ENCODE data around the gene DBNL.

The DBNL gene

GRCh38 chr7:44063894-44064651 is 19.6 kb downstream of the DBNL start:
- TF ChIP-seq, protein P1, sequence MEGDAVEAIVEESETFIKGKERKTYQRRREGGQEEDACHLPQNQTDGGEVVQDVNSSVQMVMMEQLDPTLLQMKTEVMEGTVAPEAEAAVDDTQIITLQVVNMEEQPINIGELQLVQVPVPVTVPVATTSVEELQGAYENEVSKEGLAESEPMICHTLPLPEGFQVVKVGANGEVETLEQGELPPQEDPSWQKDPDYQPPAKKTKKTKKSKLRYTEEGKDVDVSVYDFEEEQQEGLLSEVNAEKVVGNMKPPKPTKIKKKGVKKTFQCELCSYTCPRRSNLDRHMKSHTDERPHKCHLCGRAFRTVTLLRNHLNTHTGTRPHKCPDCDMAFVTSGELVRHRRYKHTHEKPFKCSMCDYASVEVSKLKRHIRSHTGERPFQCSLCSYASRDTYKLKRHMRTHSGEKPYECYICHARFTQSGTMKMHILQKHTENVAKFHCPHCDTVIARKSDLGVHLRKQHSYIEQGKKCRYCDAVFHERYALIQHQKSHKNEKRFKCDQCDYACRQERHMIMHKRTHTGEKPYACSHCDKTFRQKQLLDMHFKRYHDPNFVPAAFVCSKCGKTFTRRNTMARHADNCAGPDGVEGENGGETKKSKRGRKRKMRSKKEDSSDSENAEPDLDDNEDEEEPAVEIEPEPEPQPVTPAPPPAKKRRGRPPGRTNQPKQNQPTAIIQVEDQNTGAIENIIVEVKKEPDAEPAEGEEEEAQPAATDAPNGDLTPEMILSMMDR (IDR thresholded peaks at IDR 0.05; ENCODE audit: insufficient read depth, low read length, poor library complexity, severe bottlenecking): no peak
- TF ChIP-seq EZH2phosphoT487 (conservative IDR thresholded peaks at IDR 0.05; ENCODE audit: low read length): no peak
- no peaks in the 10 kb centered on the region for H3K79me2 ChIP-seq (ENCODE audit: insufficient read depth, low read length)
- H3K9ac ChIP-seq (ENCODE audit: low read length): no peak overlapping the region
- no peak overlapping the region for H3K27ac ChIP-seq (ENCODE audit: low read depth, low read length)
- no peak overlapping the region for H3K4me3 ChIP-seq (ENCODE audit: insufficient read depth, low read length, poor library complexity, severe bottlenecking)
- H3F3A ChIP-seq (ENCODE audit: insufficient read depth): peaks cover 11% of the 10 kb centered on the region
- no peak overlapping the region for H3K4me2 ChIP-seq (ENCODE audit: low read depth, low read length, poor library complexity, severe bottlenecking)
- H3K9me2 ChIP-seq (replicated peaks; ENCODE audit: insufficient read depth, low read length): no peaks in the 10 kb centered on the region
- no peaks in the 10 kb centered on the region for H3K9me3 ChIP-seq (ENCODE audit: insufficient read depth, low read length)
- H4K20me1 ChIP-seq (ENCODE audit: low read depth, low read length): no peaks in the 10 kb centered on the region; the same call in 1 of the 2 replicates
- H3K27me3 ChIP-seq (ENCODE audit: low read length): no peaks in the 10 kb centered on the region
- no peak overlapping the region for H2AFZ ChIP-seq (ENCODE audit: low read depth, low read length, severe bottlenecking)
- peaks cover 7% of the 10 kb centered on the region; the same call in 1 of the 2 replicates for H3K36me3 ChIP-seq (ENCODE audit: low read length)

DNA sequence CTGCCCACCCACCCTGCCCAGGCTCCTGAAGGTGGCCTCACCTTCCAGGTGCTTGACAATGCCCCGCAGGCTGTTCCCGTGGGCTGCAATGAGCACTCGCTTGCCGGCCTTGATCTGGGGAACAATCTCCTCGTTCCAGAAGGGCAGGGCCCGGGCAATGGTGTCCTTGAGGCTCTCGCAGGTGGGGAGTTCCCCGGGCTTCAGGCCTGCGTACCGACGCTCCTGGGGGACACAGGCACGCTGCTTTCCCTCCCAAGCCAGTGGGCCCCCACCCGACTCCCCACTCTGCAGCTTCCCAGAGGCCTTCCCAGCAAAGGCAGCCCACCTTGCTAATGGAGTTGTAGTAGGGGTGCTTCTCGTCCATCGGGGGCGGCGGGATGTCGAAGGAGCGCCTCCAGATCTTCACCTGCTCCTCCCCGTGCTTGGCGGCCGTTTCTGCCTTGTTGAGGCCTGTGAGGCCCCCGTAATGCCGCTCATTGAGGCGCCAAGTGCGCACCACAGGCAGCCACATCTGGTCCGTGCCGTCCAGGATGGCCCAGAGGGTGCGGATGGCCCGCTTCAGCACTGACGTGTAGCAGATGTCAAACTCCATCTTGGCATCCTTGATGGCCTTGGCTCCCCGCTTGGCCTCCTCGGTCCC is 20.4 kb downstream of the DBNL start:
- no peak overlapping the region for H3K4me3 ChIP-seq (ENCODE audit: insufficient read depth, low read length, poor library complexity, severe bottlenecking)
- H3K4me2 ChIP-seq (ENCODE audit: low read depth, low read length, poor library complexity, severe bottlenecking): no peak overlapping the region
- H3K79me2 ChIP-seq (ENCODE audit: insufficient read depth, low read length): no peaks in the 10 kb centered on the region
- no peak for TF ChIP-seq EZH2phosphoT487 (conservative IDR thresholded peaks at IDR 0.05; ENCODE audit: low read length)
- TF ChIP-seq, protein P1 (IDR thresholded peaks at IDR 0.05; ENCODE audit: insufficient read depth, low read length, poor library complexity, severe bottlenecking): no peak
- no peaks in the 10 kb centered on the region for H3K9me3 ChIP-seq (ENCODE audit: insufficient read depth, low read length)
- H3F3A ChIP-seq (ENCODE audit: insufficient read depth): peaks cover 13% of the 10 kb centered on the region
- no peak overlapping the region for H2AFZ ChIP-seq (ENCODE audit: low read depth, low read length, severe bottlenecking)
- no peak overlapping the region for H3K9ac ChIP-seq (ENCODE audit: low read length)
- H3K36me3 ChIP-seq (ENCODE audit: low read length): 0 out of 2 replicates have a peak, but pooled peaks cover 4% of the 10 kb centered on the region
- peaks cover 3% of the 10 kb centered on the region; the same call in 1 of the 2 replicates for H4K20me1 ChIP-seq (ENCODE audit: low read depth, low read length)
- H3K9me2 ChIP-seq (replicated peaks; ENCODE audit: insufficient read depth, low read length): no peaks in the 10 kb centered on the region
- no peaks in the 10 kb centered on the region for H3K27me3 ChIP-seq (ENCODE audit: low read length)
- H3K27ac ChIP-seq (ENCODE audit: low read depth, low read length): no peak overlapping the region

GRCh38 chr7:44065431-44066110 is 21.1 kb downstream of the DBNL start, which contains the start of gene PGAM2:
PGAM2 (minus strand) TSS chr7:44065567; CDS start chr7:44065529, 38 bp downstream.
- no peak within 1 kb of the TSS for H3K4me3 ChIP-seq (ENCODE audit: insufficient read depth, low read length, poor library complexity, severe bottlenecking)
- H3K9ac ChIP-seq (ENCODE audit: low read length): no peak within 1 kb of the TSS
- H3F3A ChIP-seq (ENCODE audit: insufficient read depth): peaks cover 15% of the 10 kb centered on the region
- TF ChIP-seq, protein P1 (IDR thresholded peaks at IDR 0.05; ENCODE audit: insufficient read depth, low read length, poor library complexity, severe bottlenecking): no peak
- TF ChIP-seq EZH2phosphoT487 (conservative IDR thresholded peaks at IDR 0.05; ENCODE audit: low read length): no peak
- no peaks in the 10 kb centered on the region for H3K27me3 ChIP-seq (ENCODE audit: low read length)
- no peaks in the 10 kb centered on the region for H3K9me2 ChIP-seq (replicated peaks; ENCODE audit: insufficient read depth, low read length)
- H3K79me2 ChIP-seq (ENCODE audit: insufficient read depth, low read length): no peaks in the 10 kb centered on the region
- H3K36me3 ChIP-seq (ENCODE audit: low read length): 0 out of 2 replicates have a peak, but pooled peaks cover 4% of the 10 kb centered on the region
- no peaks in the 10 kb centered on the region for H3K9me3 ChIP-seq (ENCODE audit: insufficient read depth, low read length)
- no peak within 1 kb of the TSS for H3K27ac ChIP-seq (ENCODE audit: low read depth, low read length)
- peaks cover 4% of the 10 kb centered on the region; the same call in 1 of the 2 replicates for H4K20me1 ChIP-seq (ENCODE audit: low read depth, low read length)
- H2AFZ ChIP-seq (ENCODE audit: low read depth, low read length, severe bottlenecking): no peak within 1 kb of the TSS
- no peak within 1 kb of the TSS for H3K4me2 ChIP-seq (ENCODE audit: low read depth, low read length, poor library complexity, severe bottlenecking)

Data from SU-DHL-6 (cell line).